GM11168 (cell line): ENCODE measurements around the gene DGAT2.

ENCODE experiments used
- in situ Hi-C: fragments of 300-500 bp; cut with MboI; formaldehyde crosslinking; loops from one replicate; pipeline ENCODE4 v1.12.0; 2022; ENCODE audit warnings: low sequenced_read_pairs; ENCODE audit not compliant: unreplicated experiment

The DGAT2 gene

GRCh38 chr11:75777461-75778110, 9.0 kb downstream of the DGAT2 start:
- in situ Hi-C loops, result no loop called here

- in situ Hi-C loops, result no loop called here
Measured at GRCh38 chr11:75778962-75779361, 10.4 kb downstream of the DGAT2 start.

GRCh38 chr11:75779960-75780359, 11.4 kb downstream of the DGAT2 start:
- in situ Hi-C loops, result no loop called here

GRCh38 chr11:75780888-75781287, 12.3 kb downstream of the DGAT2 start:
- in situ Hi-C loops, result no loop called here

GRCh38 chr11:75781296-75781695, 12.7 kb downstream of the DGAT2 start:
- in situ Hi-C loops, result no loop called here

GRCh38 chr11:75781831-75782230, 13.3 kb downstream of the DGAT2 start:
- in situ Hi-C loops, result no loop called here

GRCh38 chr11:75782540-75783263, 14.1 kb downstream of the DGAT2 start:
- in situ Hi-C loops, result no loop called here

- in situ Hi-C loops, result no loop called here
Measured at GRCh38 chr11:75783416-75784084, 15.0 kb downstream of the DGAT2 start.

- in situ Hi-C loops, result no loop called here
Measured at GRCh38 chr11:75784085-75784478, 15.5 kb downstream of the DGAT2 start.

- in situ Hi-C loops, result no loop called here
Measured at GRCh38 chr11:75784506-75784905, 15.9 kb downstream of the DGAT2 start.

- in situ Hi-C loops, result no loop called here
Measured at GRCh38 chr11:75785187-75785586, 16.6 kb downstream of the DGAT2 start.

- in situ Hi-C loops, result no loop called here
Measured at GRCh38 chr11:75786101-75786736, 17.6 kb downstream of the DGAT2 start.

- in situ Hi-C loops, result no loop called here
Measured at GRCh38 chr11:75789521-75789920, 20.9 kb downstream of the DGAT2 start.

- in situ Hi-C loops, result no loop called here
Measured at GRCh38 chr11:75790986-75791385, 22.4 kb downstream of the DGAT2 start.

GRCh38 chr11:75792127-75792731, 23.7 kb downstream of the DGAT2 start:
- in situ Hi-C loops, result no loop called here

- in situ Hi-C loops, result no loop called here
Measured at GRCh38 chr11:75792997-75793800, 24.6 kb downstream of the DGAT2 start.

- in situ Hi-C loops, result no loop called here
Measured at GRCh38 chr11:75793966-75794365, 25.4 kb downstream of the DGAT2 start.

- in situ Hi-C loops, result no loop called here
Measured at GRCh38 chr11:75795276-75796090, 26.9 kb downstream of the DGAT2 start.

- in situ Hi-C loops, result no loop called here
Measured at GRCh38 chr11:75796091-75796435, 27.5 kb downstream of the DGAT2 start.
